Neuronal stem cell (in vitro differentiated cells): ENCODE data around the gene C11orf98.
A peak's percentile ranks its signal among the peaks of the same experiment; 100 is the strongest.
"Not testable (repeated sequence)": the region's sequence is repeated elsewhere in the genome, so short reads cannot be mapped to it uniquely, and the experiment has no call there.

Source experiments
- DNase-seq: peaks from one replicate; pipeline ENCODE4 v3.0.0-alpha.2; 2013; ENCODE audit warnings: low spot score
- H2AFZ ChIP-seq: one replicate; pipeline ENCODE4 v1.6.1; 2013; ENCODE audit warnings: mild to moderate bottlenecking, low read length, inconsistent platforms
- H2AK5ac ChIP-seq: 2 replicates; pipeline ENCODE4 v1.6.1; 2013; ENCODE audit warnings: low read depth, mild to moderate bottlenecking, inconsistent platforms, low read length, moderate library complexity, mixed read lengths
- H2BK120ac ChIP-seq: 2 replicates; pipeline ENCODE4 v1.6.1; 2013; ENCODE audit warnings: low read depth, mild to moderate bottlenecking, inconsistent platforms, low read length, moderate library complexity, mixed read lengths
- H2BK12ac ChIP-seq: one replicate; pipeline ENCODE4 v1.6.1; 2013; ENCODE audit warnings: low read length, inconsistent platforms
- H2BK15ac ChIP-seq: 2 replicates; pipeline ENCODE4 v1.6.1; 2013; ENCODE audit warnings: mild to moderate bottlenecking, low read length, inconsistent platforms, mixed read lengths
- H2BK5ac ChIP-seq: one replicate; pipeline ENCODE4 v1.6.1; 2013; ENCODE audit warnings: inconsistent platforms, mild to moderate bottlenecking, low read length, moderate library complexity
- H3K14ac ChIP-seq: one replicate; pipeline ENCODE4 v1.6.1; 2013; ENCODE audit warnings: low read length, inconsistent platforms
- H3K18ac ChIP-seq: 2 replicates; pipeline ENCODE4 v1.6.1; 2013; ENCODE audit warnings: low read length, inconsistent platforms
- H3K23ac ChIP-seq: 2 replicates; pipeline ENCODE4 v1.6.1; 2013; ENCODE audit warnings: low read depth, mild to moderate bottlenecking, mixed read lengths, low read length, inconsistent platforms; ENCODE audit not compliant: poor library complexity
- H3K27ac ChIP-seq: replicated peaks from 3 replicates; pipeline ENCODE4 v1.5.1; 2013; ENCODE audit warnings: low read length, inconsistent platforms
- H3K27me3 ChIP-seq, 3 experiments: 2 replicates each; pipeline ENCODE4 v1.6.1; 2013; ENCODE audit warnings: low read length in 3 of 3, mild to moderate bottlenecking in 2 of 3, inconsistent platforms in 1 of 3, low read depth in 1 of 3, mixed read lengths in 1 of 3, moderate library complexity in 1 of 3; ENCODE audit not compliant: control insufficient read depth in 3 of 3, insufficient read depth in 3 of 3
- H3K36me3 ChIP-seq, 2 donors: replicated peaks in 1 of 2; 2 replicates each; pipeline ENCODE4 v1.6.1; 2013; ENCODE audit warnings: low read length in 2 of 2; ENCODE audit not compliant: control insufficient read depth in 2 of 2, insufficient read depth in 2 of 2
- H3K4ac ChIP-seq: 2 replicates; pipeline ENCODE4 v1.6.1; 2013; ENCODE audit warnings: inconsistent platforms, mild to moderate bottlenecking, low read length, moderate library complexity
- H3K4me1 ChIP-seq, 2 donors: 1 replicate in 1 of 2; 2 replicates in 1 of 2; pipeline ENCODE4 v1.6.1; 2013; ENCODE audit warnings: low read length in 2 of 2, low read depth in 1 of 2; ENCODE audit not compliant: control insufficient read depth in 2 of 2, insufficient read depth in 1 of 2
- H3K4me2 ChIP-seq: one replicate; pipeline ENCODE4 v1.6.1; 2013; ENCODE audit warnings: mild to moderate bottlenecking, low read length, inconsistent platforms; ENCODE audit not compliant: insufficient read depth, poor library complexity, severe bottlenecking
- H3K4me3 ChIP-seq, 2 donors: 2 replicates each; pipeline ENCODE4 v1.5.1; 2013; ENCODE audit warnings: low read length in 2 of 2, mild to moderate bottlenecking in 2 of 2, inconsistent platforms in 1 of 2, moderate library complexity in 1 of 2
- H3K79me1 ChIP-seq: one replicate; pipeline ENCODE4 v1.6.1; 2013; ENCODE audit warnings: low read depth, mild to moderate bottlenecking, inconsistent platforms, low read length, moderate library complexity
- H3K9ac ChIP-seq: one replicate; pipeline ENCODE4 v1.6.1; 2013; ENCODE audit warnings: mild to moderate bottlenecking, low read depth, low read length, inconsistent platforms; ENCODE audit not compliant: poor library complexity
- H3K9me3 ChIP-seq, 2 donors: replicated peaks in 1 of 2; 2 replicates each; pipeline versions ENCODE3 to v1.6.1; 2013; ENCODE audit warnings: low read length in 2 of 2, mild to moderate bottlenecking in 2 of 2, inconsistent platforms in 1 of 2, low read depth in 1 of 2, mixed read lengths in 1 of 2, moderate library complexity in 1 of 2; ENCODE audit not compliant: control insufficient read depth in 2 of 2, insufficient read depth in 1 of 2
- H4K8ac ChIP-seq: one replicate; pipeline ENCODE4 v1.6.1; 2013; ENCODE audit warnings: low read depth, mild to moderate bottlenecking, inconsistent platforms, low read length, moderate library complexity
- H4K91ac ChIP-seq: one replicate; pipeline ENCODE4 v1.6.1; 2013; ENCODE audit warnings: low read length, low read depth, mild to moderate bottlenecking, inconsistent platforms; ENCODE audit not compliant: poor library complexity
- WGBS, 2 donors: extraction: QIAGEN DNeasy Blood & Tissue Kit; methylation state at CpG; one replicate each; pipeline ENCODE4 v1.1.7; 2013; ENCODE audit warnings: missing lambda C conversion rate in 2 of 2, mixed read lengths in 1 of 2; ENCODE audit not compliant: insufficient read length in 2 of 2, insufficient replicate concordance in 1 of 2; ENCODE audit errors: extremely low coverage in 2 of 2; 5-methylcytosine and 5-hydroxymethylcytosine counted together

Gene C11orf98

DNA sequence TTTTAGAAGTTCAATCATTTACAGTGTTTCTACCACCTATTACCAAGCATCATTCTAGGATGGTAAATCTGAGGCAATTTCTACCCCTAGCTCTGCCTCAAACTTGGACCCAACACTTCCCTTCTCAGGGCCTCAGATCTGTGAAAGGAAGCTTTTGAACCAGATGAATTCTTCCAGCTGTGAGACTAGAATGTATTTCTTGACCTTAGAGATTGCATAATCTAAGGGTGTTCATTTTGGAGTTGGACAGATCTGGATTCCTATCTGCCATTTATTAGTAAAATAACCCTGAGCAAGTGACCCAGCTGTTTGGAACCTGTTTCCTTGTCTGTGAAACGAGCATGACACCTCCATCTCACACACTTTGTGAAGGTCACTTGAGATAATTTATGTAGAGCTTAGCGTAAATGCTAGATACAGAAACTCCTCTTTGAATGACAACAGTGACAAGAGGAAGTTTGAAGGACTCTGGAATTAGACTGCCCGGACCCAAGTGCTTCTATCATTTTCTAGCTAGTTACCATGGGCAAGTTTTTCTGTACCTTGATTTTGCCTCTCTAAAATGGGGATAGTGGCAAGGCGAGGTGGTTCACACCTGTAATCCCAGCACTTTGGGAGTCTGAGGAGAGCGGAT, 8.1 kb downstream of the C11orf98 start:
- Histone ChIP-seq H4K8ac (no peak overlapping the region), H2BK12ac (no peak overlapping the region), H3K27me3 (no peaks in the 10 kb centered on the region), H3K9me3 (no peaks in the 10 kb centered on the region), H3K4me2 (no peak overlapping the region), H3K27ac (no peak overlapping the region), H4K91ac (no peak overlapping the region), H2AK5ac (no peak overlapping the region), H3K4ac (no peak overlapping the region), H3K9ac (no peak overlapping the region), H2BK5ac (no peak overlapping the region), H3K4me3 (no peak overlapping the region), H3K79me1 (peaks cover 4% of the 10 kb centered on the region), H3K4me1 (peaks cover 0 to 2% of the 10 kb centered on the region in 2 donors), H2BK15ac (no peak overlapping the region), H3K36me3 (peaks cover 0 to 14% of the 10 kb centered on the region in 2 donors), H3K23ac (no peak overlapping the region), H3K18ac (no peak overlapping the region), H2BK120ac (no peak overlapping the region), H3K14ac (no peak overlapping the region), H2AFZ (peak overlapping the region; percentile 57)
- WGBS, 2 donors: no CpG with 5 or more reads among the region's 5 CpGs
- DNase-seq: no peak

DNA sequence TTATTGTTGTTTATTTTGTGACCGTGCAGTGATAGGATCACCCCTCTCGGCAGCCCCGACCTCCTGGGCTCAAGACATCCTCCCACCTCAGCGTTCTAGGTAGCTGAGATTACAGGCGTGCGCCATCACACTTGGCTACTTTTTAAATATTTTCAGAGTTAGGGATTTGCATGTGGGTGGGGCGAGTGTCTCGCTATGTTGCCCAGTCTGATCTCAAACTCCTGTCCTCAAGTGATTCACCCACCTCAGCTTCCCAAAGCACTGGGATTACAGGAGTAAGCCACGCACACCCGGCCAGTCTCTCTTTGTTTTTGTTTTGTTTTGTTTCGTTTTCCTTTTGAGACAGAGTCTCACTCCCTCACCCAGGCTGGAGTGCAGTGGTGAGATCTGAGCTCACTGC, 10.7 kb downstream of the C11orf98 start:
- WGBS, 2 donors: 100% methylated on average over 1 of the region's 11 CpGs; no CpG with 5 or more reads in 1 of the 2 donors
- no peak overlapping the region for H2AFZ ChIP-seq
- H3K4me3 ChIP-seq: no peak overlapping the region
- no peak overlapping the region for H2BK12ac ChIP-seq
- H3K23ac ChIP-seq: no peak overlapping the region
- no peak overlapping the region for H2BK15ac ChIP-seq
- H2AK5ac ChIP-seq: no peak overlapping the region
- no peak overlapping the region for H2BK120ac ChIP-seq
- no peak overlapping the region for H2BK5ac ChIP-seq
- H4K91ac ChIP-seq: no peak overlapping the region
- H3K9me3 ChIP-seq: no peaks in the 10 kb centered on the region
- no peak overlapping the region for H3K9ac ChIP-seq
- H3K18ac ChIP-seq: no peak overlapping the region
- peaks cover 4 to 10% of the 10 kb centered on the region in 2 donors for H3K36me3 ChIP-seq
- no peak for DNase-seq
- no peak overlapping the region for H3K14ac ChIP-seq
- no peak overlapping the region for H3K4me2 ChIP-seq
- H3K4me1 ChIP-seq: peaks cover 0 to 4% of the 10 kb centered on the region in 2 donors
- H3K79me1 ChIP-seq: peaks cover 4% of the 10 kb centered on the region
- no peaks in the 10 kb centered on the region for H3K27me3 ChIP-seq
- no peak overlapping the region for H4K8ac ChIP-seq
- no peak overlapping the region for H3K4ac ChIP-seq
- H3K27ac ChIP-seq: no peak overlapping the region

- DNase-seq: no peak
- no peak overlapping the region for H3K4ac ChIP-seq
- peaks cover 0 to 4% of the 10 kb centered on the region in 2 donors for H3K4me1 ChIP-seq
- no peaks in the 10 kb centered on the region for H3K9me3 ChIP-seq
- H3K27ac ChIP-seq: no peak overlapping the region
- H3K79me1 ChIP-seq: peaks cover 4% of the 10 kb centered on the region
- H3K14ac ChIP-seq: no peak overlapping the region
- H2BK12ac ChIP-seq: no peak overlapping the region
- no peak overlapping the region for H2AK5ac ChIP-seq
- H3K23ac ChIP-seq: no peak overlapping the region
- no peak overlapping the region for H2BK15ac ChIP-seq
- H4K91ac ChIP-seq: no peak overlapping the region
- no peaks in the 10 kb centered on the region for H3K27me3 ChIP-seq
- peak overlapping the region; percentile 76 to 97 for H3K4me3 ChIP-seq
- peak overlapping the region; percentile 84 for H3K9ac ChIP-seq
- no peak overlapping the region for H4K8ac ChIP-seq
- H2AFZ ChIP-seq: peak overlapping the region; percentile 95
- no peak overlapping the region for H3K18ac ChIP-seq
- H3K36me3 ChIP-seq: peaks cover 21 to 30% of the 10 kb centered on the region in 2 donors
- H2BK5ac ChIP-seq: no peak overlapping the region
- no CpG with 5 or more reads among the region's 16 CpGs for WGBS, 2 donors
- peak overlapping the region; percentile 71 for H3K4me2 ChIP-seq
- no peak overlapping the region for H2BK120ac ChIP-seq
Measured at GRCh38 chr11:62652161-62653006, 12.6 kb downstream of the C11orf98 start.

GRCh38 chr11:62650283-62650682, 14.7 kb downstream of the C11orf98 start:
- not testable (repeated sequence) for H3K27ac ChIP-seq, H2AK5ac ChIP-seq, H4K8ac ChIP-seq, H2BK5ac ChIP-seq, H2BK15ac ChIP-seq, H4K91ac ChIP-seq, H3K9me3 ChIP-seq, H3K18ac ChIP-seq, H3K4ac ChIP-seq, H3K27me3 ChIP-seq, H3K23ac ChIP-seq, H3K9ac ChIP-seq, H3K4me1 ChIP-seq, H3K4me3 ChIP-seq, H3K4me2 ChIP-seq, H2BK120ac ChIP-seq, H2AFZ ChIP-seq, H2BK12ac ChIP-seq, H3K14ac ChIP-seq, DNase-seq
- peaks cover 21 to 34% of the 10 kb centered on the region in 2 donors for H3K36me3 ChIP-seq
- H3K79me1 ChIP-seq: peaks cover 12% of the 10 kb centered on the region
- WGBS, 2 donors: no CpG with 5 or more reads among the region's 12 CpGs
